ENCODE measurements around the gene GPATCH8.

GRCh38 chr17:44390250-44390870, 112.8 kb downstream of the GPATCH8 start:
- TF ChIP-seq EP300 (conservative IDR thresholded peaks at IDR 0.05; ENCODE audit: poor library complexity, severe bottlenecking): no peak
- TF ChIP-seq, protein P1, sequence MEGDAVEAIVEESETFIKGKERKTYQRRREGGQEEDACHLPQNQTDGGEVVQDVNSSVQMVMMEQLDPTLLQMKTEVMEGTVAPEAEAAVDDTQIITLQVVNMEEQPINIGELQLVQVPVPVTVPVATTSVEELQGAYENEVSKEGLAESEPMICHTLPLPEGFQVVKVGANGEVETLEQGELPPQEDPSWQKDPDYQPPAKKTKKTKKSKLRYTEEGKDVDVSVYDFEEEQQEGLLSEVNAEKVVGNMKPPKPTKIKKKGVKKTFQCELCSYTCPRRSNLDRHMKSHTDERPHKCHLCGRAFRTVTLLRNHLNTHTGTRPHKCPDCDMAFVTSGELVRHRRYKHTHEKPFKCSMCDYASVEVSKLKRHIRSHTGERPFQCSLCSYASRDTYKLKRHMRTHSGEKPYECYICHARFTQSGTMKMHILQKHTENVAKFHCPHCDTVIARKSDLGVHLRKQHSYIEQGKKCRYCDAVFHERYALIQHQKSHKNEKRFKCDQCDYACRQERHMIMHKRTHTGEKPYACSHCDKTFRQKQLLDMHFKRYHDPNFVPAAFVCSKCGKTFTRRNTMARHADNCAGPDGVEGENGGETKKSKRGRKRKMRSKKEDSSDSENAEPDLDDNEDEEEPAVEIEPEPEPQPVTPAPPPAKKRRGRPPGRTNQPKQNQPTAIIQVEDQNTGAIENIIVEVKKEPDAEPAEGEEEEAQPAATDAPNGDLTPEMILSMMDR (IDR thresholded peaks at IDR 0.05; ENCODE audit: poor library complexity, severe bottlenecking): no peak
- TF ChIP-seq POLR2AphosphoS5 (IDR thresholded peaks at IDR 0.05): no peak
- no peak for TF ChIP-seq REST (IDR thresholded peaks at IDR 0.05; ENCODE audit: borderline replicate concordance)
- TF ChIP-seq EZH2 (IDR thresholded peaks at IDR 0.05; ENCODE audit: borderline replicate concordance, insufficient read depth, low read length, poor library complexity, severe bottlenecking): no peak
- TF ChIP-seq SMC3 (conservative IDR thresholded peaks at IDR 0.05; ENCODE audit: poor library complexity): no peak
- no peak for TF ChIP-seq RAD21 (conservative IDR thresholded peaks at IDR 0.05)

All from neural cell (in vitro differentiated cells).